ENCODE data around the gene SLC6A17.

SLC6A17 gene

GRCh38 chr1:110114784-110115183, 35.5 kb upstream of the SLC6A17 start:
- Histone ChIP-seq H3K9me3 (ENCODE audit: control insufficient read depth, low read length) (no peaks in the 10 kb centered on the region), H3K27ac (ENCODE audit: insufficient read depth, low read depth, low read length, poor library complexity, severe bottlenecking) (no peak overlapping the region), H3K4me3 (ENCODE audit: insufficient read depth, low read depth, low read length) (no peak overlapping the region), H3K36me3 (ENCODE audit: control insufficient read depth, insufficient read depth, low read length) (no peaks in the 10 kb centered on the region), H3K27me3 (ENCODE audit: control insufficient read depth, insufficient read depth, low read length, poor library complexity, severe bottlenecking) (no peaks in the 10 kb centered on the region), H3K4me1 (ENCODE audit: control insufficient read depth, insufficient read depth, low read length) (no peaks in the 10 kb centered on the region)
- 50 to 51% methylated on average over 5 of the region's 5 CpGs for WGBS, 2 experiments

DNA sequence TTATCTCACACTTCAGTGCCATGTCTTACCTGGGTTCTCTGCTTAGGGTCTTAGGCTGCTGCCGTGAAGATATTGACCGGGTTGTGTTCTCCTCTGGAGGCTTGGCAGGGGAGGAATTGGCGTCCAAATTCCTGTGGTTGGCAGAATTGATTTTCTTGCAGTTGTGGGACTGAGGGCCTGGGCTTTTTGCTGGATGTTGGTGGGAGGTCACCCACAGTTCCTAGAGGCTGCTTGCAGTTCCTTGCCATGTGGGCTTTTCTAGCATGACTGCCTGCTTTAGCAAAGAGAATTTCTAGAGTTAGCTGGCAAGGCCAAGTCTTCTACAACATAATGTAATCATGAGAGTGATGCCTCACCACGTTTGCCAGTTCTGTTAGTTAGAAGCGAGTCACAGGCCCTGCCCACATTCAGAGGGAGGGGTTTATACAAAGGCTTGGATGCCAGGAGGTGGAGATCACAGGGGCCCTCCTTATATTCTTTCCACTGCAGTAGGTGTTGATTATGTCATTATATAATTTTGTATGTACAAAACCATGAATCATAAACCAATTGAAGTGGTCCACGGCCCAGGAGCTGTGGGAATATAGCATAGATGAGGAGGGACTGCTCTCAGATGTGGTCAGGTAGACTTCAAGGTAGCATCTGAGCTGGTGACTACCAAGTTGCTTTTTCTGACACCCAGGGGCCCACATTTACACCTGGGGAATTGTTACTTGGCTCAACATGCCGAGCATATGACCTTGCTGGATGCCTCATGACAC, 31.5 kb upstream of the SLC6A17 start:
- no peaks in the 10 kb centered on the region for H3K36me3 ChIP-seq (ENCODE audit: control insufficient read depth, insufficient read depth, low read length)
- no peaks in the 10 kb centered on the region for H3K4me1 ChIP-seq (ENCODE audit: control insufficient read depth, insufficient read depth, low read length)
- 80 to 81% methylated on average over 7 of the region's 7 CpGs for WGBS, 2 experiments
- no peaks in the 10 kb centered on the region for H3K9me3 ChIP-seq (ENCODE audit: control insufficient read depth, low read length)
- no peaks in the 10 kb centered on the region for H3K27me3 ChIP-seq (ENCODE audit: control insufficient read depth, insufficient read depth, low read length, poor library complexity, severe bottlenecking)
- H3K27ac ChIP-seq (ENCODE audit: insufficient read depth, low read depth, low read length, poor library complexity, severe bottlenecking), result no peak overlapping the region
- H3K4me3 ChIP-seq (ENCODE audit: insufficient read depth, low read depth, low read length), result no peak overlapping the region

- Histone ChIP-seq H3K36me3 (ENCODE audit: control insufficient read depth, insufficient read depth, low read length) (no peaks in the 10 kb centered on the region), H3K27ac (ENCODE audit: insufficient read depth, low read depth, low read length, poor library complexity, severe bottlenecking) (no peak overlapping the region), H3K4me3 (ENCODE audit: insufficient read depth, low read depth, low read length) (no peak overlapping the region), H3K4me1 (ENCODE audit: control insufficient read depth, insufficient read depth, low read length) (no peaks in the 10 kb centered on the region), H3K27me3 (ENCODE audit: control insufficient read depth, insufficient read depth, low read length, poor library complexity, severe bottlenecking) (no peaks in the 10 kb centered on the region), H3K9me3 (ENCODE audit: control insufficient read depth, low read length) (no peaks in the 10 kb centered on the region)
- 93 to 94% methylated on average over 2 of the region's 3 CpGs for WGBS, 2 experiments
These were observed 30.5 kb upstream of the SLC6A17 start for GRCh38 chr1:110119843-110120242.

DNA sequence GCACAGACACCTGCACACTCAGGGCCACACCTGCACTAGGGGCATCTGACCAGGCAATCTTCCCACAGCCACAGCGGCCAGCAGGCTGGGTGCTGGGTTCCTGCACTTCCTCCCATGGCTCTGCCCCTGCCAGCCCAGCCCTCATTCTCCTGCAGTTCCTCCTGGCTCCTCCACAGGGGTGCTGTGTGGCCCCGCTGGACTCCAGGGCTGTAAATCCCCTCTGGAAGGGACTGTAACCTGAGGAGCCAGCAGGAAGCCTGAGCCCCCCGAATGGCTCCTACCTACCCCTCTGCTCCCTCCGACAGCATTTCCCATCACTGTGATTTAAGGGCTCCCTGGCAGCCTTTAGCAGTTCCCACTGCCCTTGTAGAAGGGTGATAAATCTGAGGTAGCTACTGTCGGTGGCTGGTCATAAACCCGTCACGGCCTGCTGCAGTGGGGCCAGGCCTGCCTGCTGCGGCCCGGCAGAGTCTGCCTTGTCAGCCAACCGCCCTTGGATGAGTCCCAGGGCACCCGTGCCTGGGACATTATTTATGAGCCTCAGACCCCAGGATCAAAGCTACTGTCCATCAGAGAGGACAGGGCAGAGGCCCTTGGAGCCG, 29.2 kb upstream of the SLC6A17 start:
- Histone ChIP-seq H3K36me3 (ENCODE audit: control insufficient read depth, insufficient read depth, low read length) (no peaks in the 10 kb centered on the region), H3K4me3 (ENCODE audit: insufficient read depth, low read depth, low read length) (no peak overlapping the region), H3K27me3 (ENCODE audit: control insufficient read depth, insufficient read depth, low read length, poor library complexity, severe bottlenecking) (no peaks in the 10 kb centered on the region), H3K4me1 (ENCODE audit: control insufficient read depth, insufficient read depth, low read length) (no peaks in the 10 kb centered on the region), H3K9me3 (ENCODE audit: control insufficient read depth, low read length) (no peaks in the 10 kb centered on the region), H3K27ac (ENCODE audit: insufficient read depth, low read depth, low read length, poor library complexity, severe bottlenecking) (no peak overlapping the region)
- 72 to 76% methylated on average over 12 of the region's 12 CpGs for WGBS, 2 experiments

- 85 to 90% methylated on average over 3 of the region's 3 CpGs for WGBS, 2 experiments
- Histone ChIP-seq H3K36me3 (ENCODE audit: control insufficient read depth, insufficient read depth, low read length) (no peaks in the 10 kb centered on the region), H3K27ac (ENCODE audit: insufficient read depth, low read depth, low read length, poor library complexity, severe bottlenecking) (no peak overlapping the region), H3K4me1 (ENCODE audit: control insufficient read depth, insufficient read depth, low read length) (no peaks in the 10 kb centered on the region), H3K27me3 (ENCODE audit: control insufficient read depth, insufficient read depth, low read length, poor library complexity, severe bottlenecking) (no peaks in the 10 kb centered on the region), H3K9me3 (ENCODE audit: control insufficient read depth, low read length) (no peaks in the 10 kb centered on the region), H3K4me3 (ENCODE audit: insufficient read depth, low read depth, low read length) (no peak overlapping the region)
These were observed 27.1 kb upstream of the SLC6A17 start for GRCh38 chr1:110123224-110123623.

- H3K4me1 ChIP-seq (ENCODE audit: control insufficient read depth, insufficient read depth, low read length), result peaks cover 13% of the 10 kb centered on the region
- no peak overlapping the region for H3K4me3 ChIP-seq (ENCODE audit: insufficient read depth, low read depth, low read length)
- no peaks in the 10 kb centered on the region for H3K9me3 ChIP-seq (ENCODE audit: control insufficient read depth, low read length)
- no peaks in the 10 kb centered on the region for H3K36me3 ChIP-seq (ENCODE audit: control insufficient read depth, insufficient read depth, low read length)
- 94 to 98% methylated on average over 4 of the region's 4 CpGs for WGBS, 2 experiments
- peaks cover 9% of the 10 kb centered on the region for H3K27me3 ChIP-seq (ENCODE audit: control insufficient read depth, insufficient read depth, low read length, poor library complexity, severe bottlenecking)
- H3K27ac ChIP-seq (ENCODE audit: insufficient read depth, low read depth, low read length, poor library complexity, severe bottlenecking), result no peak overlapping the region
These were observed 24.5 kb upstream of the SLC6A17 start for GRCh38 chr1:110125810-110126209.

- H3K36me3 ChIP-seq (ENCODE audit: control insufficient read depth, insufficient read depth, low read length), result no peaks in the 10 kb centered on the region
These were observed 20.1 kb upstream of the SLC6A17 start for GRCh38 chr1:110130113-110130591.

DNA sequence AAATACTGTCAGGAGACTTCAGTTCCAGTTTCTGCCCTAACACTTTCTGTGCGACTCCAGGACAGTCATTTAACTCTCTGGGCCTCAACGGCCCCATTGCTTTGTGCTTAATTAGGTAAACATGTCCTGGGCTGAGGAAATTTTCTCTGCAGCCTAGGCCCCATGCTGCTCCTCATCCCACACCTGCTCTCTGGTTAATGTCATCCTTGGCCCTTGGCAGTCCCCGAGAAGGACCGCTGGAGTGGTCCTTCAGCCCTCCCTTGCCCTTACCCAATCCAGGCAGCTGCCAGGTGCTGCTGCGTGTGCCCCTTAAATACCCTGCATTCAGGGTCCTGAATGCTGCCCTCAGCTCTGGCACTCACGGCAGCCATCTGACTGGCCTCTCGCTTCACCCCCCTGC, 19.3 kb upstream of the SLC6A17 start:
- Histone ChIP-seq H3K9me3 (ENCODE audit: control insufficient read depth, low read length) (no peaks in the 10 kb centered on the region), H3K4me3 (ENCODE audit: insufficient read depth, low read depth, low read length) (no peak overlapping the region), H3K27me3 (ENCODE audit: control insufficient read depth, insufficient read depth, low read length, poor library complexity, severe bottlenecking) (peaks cover 9% of the 10 kb centered on the region), H3K27ac (ENCODE audit: insufficient read depth, low read depth, low read length, poor library complexity, severe bottlenecking) (no peak overlapping the region), H3K4me1 (ENCODE audit: control insufficient read depth, insufficient read depth, low read length) (peaks cover 27% of the 10 kb centered on the region), H3K36me3 (ENCODE audit: control insufficient read depth, insufficient read depth, low read length) (no peaks in the 10 kb centered on the region)
- WGBS, 2 experiments, result 65 to 73% methylated on average over 7 of the region's 7 CpGs

More at GRCh38 chr1:110130113-110130591, 20.1 kb upstream of the SLC6A17 start:
- H3K4me1 ChIP-seq (ENCODE audit: control insufficient read depth, insufficient read depth, low read length), result peaks cover 21% of the 10 kb centered on the region
- no peak overlapping the region for H3K4me3 ChIP-seq (ENCODE audit: insufficient read depth, low read depth, low read length)
- H3K27me3 ChIP-seq (ENCODE audit: control insufficient read depth, insufficient read depth, low read length, poor library complexity, severe bottlenecking), result peaks cover 9% of the 10 kb centered on the region
- 46% methylated on average over 31 of the region's 31 CpGs for WGBS, 2 experiments
- H3K27ac ChIP-seq (ENCODE audit: insufficient read depth, low read depth, low read length, poor library complexity, severe bottlenecking), result no peak overlapping the region
- no peaks in the 10 kb centered on the region for H3K9me3 ChIP-seq (ENCODE audit: control insufficient read depth, low read length)

GRCh38 chr1:110132682-110133081, 17.6 kb upstream of the SLC6A17 start:
- peaks cover 35% of the 10 kb centered on the region for H3K4me1 ChIP-seq (ENCODE audit: control insufficient read depth, insufficient read depth, low read length)
- H3K9me3 ChIP-seq (ENCODE audit: control insufficient read depth, low read length), result no peaks in the 10 kb centered on the region

GRCh38 chr1:110133436-110133835, 16.9 kb upstream of the SLC6A17 start:
- Histone ChIP-seq H3K27me3 (ENCODE audit: control insufficient read depth, insufficient read depth, low read length, poor library complexity, severe bottlenecking) (peaks cover 13% of the 10 kb centered on the region), H3K4me1 (ENCODE audit: control insufficient read depth, insufficient read depth, low read length) (peaks cover 35% of the 10 kb centered on the region), H3K4me3 (ENCODE audit: insufficient read depth, low read depth, low read length) (no peak overlapping the region), H3K9me3 (ENCODE audit: control insufficient read depth, low read length) (no peaks in the 10 kb centered on the region), H3K27ac (ENCODE audit: insufficient read depth, low read depth, low read length, poor library complexity, severe bottlenecking) (no peak overlapping the region), H3K36me3 (ENCODE audit: control insufficient read depth, insufficient read depth, low read length) (no peaks in the 10 kb centered on the region)
- 96% methylated on average over 4 of the region's 4 CpGs for WGBS, 2 experiments

More at GRCh38 chr1:110132682-110133081, 17.6 kb upstream of the SLC6A17 start:
- H3K4me3 ChIP-seq (ENCODE audit: insufficient read depth, low read depth, low read length), result no peak overlapping the region
- no peak overlapping the region for H3K27ac ChIP-seq (ENCODE audit: insufficient read depth, low read depth, low read length, poor library complexity, severe bottlenecking)
- peaks cover 13% of the 10 kb centered on the region for H3K27me3 ChIP-seq (ENCODE audit: control insufficient read depth, insufficient read depth, low read length, poor library complexity, severe bottlenecking)
- H3K36me3 ChIP-seq (ENCODE audit: control insufficient read depth, insufficient read depth, low read length), result no peaks in the 10 kb centered on the region

All from ectodermal cell (in vitro differentiated cells).